Measurements from ENCODE around the gene IZUMO4.

IZUMO4 gene, protein sequence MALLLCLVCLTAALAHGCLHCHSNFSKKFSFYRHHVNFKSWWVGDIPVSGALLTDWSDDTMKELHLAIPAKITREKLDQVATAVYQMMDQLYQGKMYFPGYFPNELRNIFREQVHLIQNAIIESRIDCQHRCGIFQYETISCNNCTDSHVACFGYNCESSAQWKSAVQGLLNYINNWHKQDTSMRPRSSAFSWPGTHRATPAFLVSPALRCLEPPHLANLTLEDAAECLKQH

DNA sequence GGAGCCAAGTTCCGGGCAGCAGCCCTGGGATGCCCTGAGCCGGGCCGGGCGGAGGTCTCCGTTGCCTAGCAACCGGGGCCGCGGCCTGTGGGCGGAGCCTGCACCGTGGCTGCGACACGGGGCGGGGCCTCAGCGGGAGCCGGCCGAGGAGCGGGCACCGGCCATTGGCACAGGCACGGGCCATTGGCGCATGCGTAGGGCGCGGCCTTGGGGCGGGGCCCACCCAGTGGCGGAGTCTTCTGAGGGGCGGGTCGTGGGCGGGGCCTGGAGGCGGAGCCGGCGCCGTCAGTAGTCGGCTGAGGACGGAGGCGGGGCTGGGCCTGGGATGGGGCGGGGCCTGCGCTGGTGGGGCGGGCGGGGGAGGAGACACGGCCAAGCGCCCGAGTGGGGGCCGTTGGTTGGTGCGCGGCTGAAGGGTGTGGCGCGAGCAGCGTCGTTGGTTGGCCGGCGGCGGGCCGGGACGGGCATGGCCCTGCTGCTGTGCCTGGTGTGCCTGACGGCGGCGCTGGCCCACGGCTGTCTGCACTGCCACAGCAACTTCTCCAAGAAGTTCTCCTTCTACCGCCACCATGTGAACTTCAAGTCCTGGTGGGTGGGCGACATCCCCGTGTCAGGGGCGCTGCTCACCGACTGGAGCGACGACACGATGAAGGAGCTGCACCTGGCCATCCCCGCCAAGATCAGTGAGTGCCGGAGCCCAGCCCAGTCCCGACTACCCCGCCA, at the start of gene IZUMO4:
Gene IZUMO4 (plus strand): TSS at position 436 of the 723 bp plus-strand sequence. CDS start 31 bp downstream, at position 467.
- peak; percentile 100 for DNase-seq

DNA sequence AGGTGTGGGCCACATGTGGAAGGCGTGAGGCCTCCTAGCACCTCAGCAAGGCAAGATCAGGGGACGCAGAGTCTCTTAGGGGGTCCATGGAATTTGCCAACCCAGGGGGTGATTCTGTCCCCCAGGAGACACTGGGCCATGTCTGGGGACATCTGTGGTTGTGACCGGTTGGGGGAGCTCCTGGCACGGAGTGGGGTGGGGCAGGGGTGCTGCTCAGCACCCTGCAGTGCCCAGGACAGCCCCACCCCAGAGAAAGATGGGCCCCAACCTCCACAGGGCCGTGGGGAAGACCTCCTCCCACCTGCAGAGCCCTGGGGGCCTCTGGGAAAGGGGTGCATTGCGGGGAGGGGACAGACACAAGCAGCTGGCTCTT, 49.7 kb upstream of the IZUMO4 start:
- DNase-seq: no peak

DNA sequence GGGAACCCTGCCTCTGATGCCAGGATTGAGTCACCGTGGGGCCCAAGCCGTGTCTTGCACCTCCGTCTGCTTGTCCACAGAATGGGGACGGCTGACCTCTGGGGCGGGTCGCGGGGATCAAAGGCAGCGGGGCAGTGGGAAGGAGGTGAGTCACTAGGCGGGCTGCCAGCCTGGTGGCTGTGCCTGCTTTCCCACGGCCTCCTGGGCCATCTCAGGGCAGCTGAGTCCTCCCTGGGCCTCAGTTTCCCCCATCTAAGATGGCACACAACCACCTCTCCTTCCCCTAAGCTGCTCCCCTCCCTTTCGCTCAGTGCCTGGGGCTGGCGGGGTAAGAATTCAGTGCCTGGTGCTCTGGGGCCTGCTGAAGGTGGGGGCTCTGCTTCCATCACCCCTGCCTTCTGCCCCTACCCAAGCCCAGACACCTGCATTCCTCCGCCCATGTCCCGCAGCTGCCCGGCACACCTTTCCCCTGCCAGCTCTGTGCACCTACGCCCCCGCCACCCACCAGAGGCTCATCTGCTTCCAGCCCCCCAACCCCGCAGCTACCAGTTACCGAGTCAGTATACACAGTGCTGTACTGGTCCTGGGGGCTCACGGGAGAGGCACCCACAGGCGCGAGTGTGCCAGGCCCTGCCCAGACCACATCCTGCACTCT, 49.1 kb upstream of the IZUMO4 start:
- DNase-seq: peak; percentile 39

DNA sequence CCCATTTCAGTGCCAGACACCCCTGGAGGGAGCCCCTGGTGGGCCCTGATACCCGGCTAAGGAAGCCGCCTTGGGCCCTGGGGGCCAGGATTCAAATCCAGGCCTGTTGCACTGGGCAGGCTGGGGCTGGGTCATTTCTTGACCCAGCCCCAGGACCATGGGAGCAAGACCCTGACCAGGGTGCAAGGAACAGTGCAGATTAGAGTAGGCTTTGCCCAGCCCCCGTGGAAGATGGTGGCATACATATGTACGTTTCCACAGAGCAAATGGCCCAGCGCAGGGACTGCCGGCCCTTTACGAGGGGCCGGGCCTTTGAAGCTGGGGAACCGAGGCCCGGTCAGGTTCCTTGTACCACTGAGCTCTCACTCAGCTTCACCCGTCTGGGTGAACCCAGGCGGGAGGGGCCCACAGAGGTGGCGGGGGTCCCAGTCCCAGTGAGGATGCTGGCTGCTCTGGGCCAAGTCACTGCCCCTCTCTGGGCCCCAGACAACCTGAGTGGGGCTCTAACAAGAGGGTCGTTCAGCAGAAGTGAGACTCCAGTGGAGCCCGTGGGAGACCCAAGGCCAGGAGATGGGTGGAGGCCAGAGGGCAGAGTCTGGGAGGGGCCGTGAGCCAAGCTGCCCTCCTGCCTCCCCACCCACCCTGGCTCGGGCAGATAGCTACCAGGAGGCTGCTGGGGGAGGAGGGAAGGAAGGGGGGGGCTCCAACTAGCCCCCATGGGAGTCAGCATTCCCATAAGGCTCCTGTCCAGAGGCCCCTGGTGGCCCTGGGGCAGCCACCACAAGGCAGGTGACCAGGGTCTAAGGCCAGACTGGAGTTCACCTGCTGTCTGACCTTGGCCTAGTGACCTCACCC, 48.4 kb upstream of the IZUMO4 start:
- no peak for DNase-seq

DNA sequence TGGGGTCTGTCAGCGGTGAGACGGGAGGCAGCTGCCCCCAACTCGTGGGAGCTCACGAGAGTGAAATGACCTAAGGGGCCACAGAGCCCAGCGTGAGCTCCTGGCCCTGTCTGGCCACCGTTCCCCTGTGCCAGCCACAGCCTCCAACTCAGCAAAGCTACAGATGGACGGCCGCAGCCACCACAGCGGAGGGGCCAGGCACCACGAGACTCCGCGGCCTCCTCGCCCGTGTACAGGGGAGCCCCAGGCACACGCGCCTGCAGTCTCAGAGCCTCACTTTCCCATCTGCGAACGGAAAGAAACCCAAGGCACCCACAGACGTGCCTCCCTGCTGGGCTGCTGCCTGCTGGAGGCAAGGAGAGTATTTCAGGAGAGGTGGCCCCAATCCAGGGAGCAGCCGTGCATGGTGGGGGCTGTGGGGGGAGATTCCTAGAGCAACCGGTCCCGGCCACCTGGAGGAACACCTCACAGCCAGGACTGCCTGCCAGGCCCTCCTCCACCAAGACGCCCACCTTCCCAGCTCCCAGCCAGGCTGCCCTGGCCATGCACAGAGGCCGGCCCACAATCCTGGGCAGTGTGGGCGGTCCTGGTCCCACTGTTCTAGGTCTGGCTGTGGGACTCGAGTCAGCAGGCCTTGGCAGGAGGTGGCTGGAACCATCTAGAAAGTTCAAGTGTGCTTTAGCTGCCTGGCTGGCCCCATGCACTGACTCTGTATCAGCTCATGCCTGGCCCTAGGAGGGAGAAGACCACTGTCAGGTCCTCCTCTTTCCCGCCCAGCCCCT, 47.6 kb upstream of the IZUMO4 start:
- DNase-seq: no peak

DNA sequence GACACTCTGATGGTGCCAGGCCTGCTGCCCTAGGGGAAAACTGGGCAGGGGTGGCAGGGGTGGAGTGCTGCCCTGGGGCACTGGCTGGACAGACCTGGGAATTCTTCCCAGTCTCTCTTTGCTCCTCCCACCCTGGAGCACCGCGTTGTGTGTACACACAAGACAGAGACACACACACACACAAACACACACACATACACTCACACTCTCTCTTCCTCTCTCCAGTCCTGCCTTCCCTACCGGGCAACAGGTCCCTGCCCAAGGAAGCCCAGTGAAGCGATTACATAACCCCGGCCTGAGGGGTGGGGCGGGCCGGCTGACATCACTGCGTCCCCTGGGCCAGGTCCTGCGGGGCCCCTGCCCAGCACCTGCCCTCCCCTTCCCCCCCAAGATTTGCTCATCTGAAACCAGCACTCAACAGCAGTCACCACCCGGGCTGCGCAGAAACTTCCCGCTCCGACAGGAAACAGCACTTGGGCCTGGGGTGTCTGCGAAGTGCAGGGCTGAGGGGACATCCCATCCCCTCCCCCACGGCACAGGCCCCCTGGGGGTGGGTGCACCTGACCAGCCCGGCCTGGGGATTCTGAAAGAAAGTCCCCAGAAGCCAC, 46.9 kb upstream of the IZUMO4 start:
- DNase-seq: peak; percentile 70

DNA sequence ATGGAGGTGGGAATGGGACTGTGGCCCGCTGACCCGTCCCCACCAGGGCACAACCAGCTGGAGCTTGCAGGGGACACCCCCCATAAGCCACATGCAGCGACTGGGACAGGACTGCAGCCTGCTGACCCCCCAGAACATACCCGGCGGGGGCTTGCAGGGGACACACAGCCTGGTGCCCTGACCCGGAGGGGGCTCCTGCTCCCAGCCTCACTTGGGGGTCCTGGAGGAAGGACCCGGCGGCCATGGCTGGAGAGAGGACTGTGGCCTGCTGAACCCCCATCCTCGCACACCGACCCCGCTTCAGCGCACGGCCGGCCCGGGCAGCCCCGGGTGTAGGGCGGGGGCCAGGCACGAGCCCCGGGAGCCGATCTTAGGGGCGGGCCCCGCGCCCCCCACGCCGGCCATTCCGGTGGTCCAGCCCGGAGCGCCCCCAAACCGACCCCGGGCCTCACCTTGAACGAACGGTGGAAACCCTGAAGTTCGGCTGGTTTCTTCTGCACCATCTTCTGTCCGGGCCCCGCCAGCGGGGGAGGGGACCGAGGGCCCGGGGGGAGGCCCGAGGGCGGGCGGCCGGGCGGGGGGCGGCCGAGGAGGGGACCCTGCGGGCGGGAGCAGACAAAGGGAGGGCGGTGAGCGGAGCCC, 46.2 kb upstream of the IZUMO4 start:
- DNase-seq: no peak

DNA sequence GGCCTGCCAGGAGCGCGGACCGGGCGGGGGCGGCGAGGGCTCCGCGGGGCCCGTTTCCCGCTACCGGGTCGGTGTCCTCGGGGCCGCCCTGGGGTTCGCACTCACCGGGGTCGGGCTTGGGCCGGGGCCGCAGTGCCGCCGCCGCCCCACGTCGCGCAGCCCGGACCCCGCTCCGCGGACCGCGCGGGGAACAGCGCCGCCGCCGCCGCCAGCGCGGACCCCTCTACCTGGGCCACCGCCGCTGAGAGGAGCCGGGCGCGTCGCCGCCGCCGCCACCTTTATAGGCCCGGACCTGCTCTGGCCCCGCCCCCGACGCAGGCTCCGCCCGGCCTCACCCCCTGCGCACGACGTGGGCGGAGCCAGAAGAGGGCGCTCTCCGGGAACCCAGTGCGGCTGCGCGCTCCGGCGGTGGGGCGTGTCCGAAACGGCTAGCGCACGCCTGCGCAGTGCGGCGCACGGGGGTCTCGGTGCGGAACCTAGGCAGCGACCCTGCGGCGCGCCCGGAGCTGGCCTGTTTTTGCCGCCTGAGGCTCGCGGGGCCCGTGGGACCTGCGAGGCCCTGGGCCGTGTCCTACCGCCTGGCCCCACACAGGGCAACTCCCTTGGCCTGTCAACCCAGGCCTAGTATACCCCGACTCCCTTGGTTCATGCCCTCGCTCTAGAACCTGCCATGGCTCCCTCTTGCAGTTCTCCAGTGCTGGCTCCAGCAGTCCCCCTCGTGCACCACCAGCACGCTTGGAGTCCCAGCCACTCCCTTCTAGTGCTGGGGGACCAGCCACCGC, 45.5 kb upstream of the IZUMO4 start, which contains the start of gene MKNK2:
Gene MKNK2 (minus strand): TSS at position 254 of the 782 bp plus-strand sequence. CDS start 393 bp downstream, outside the sequence.
- DNase-seq: peak; percentile 96

DNA sequence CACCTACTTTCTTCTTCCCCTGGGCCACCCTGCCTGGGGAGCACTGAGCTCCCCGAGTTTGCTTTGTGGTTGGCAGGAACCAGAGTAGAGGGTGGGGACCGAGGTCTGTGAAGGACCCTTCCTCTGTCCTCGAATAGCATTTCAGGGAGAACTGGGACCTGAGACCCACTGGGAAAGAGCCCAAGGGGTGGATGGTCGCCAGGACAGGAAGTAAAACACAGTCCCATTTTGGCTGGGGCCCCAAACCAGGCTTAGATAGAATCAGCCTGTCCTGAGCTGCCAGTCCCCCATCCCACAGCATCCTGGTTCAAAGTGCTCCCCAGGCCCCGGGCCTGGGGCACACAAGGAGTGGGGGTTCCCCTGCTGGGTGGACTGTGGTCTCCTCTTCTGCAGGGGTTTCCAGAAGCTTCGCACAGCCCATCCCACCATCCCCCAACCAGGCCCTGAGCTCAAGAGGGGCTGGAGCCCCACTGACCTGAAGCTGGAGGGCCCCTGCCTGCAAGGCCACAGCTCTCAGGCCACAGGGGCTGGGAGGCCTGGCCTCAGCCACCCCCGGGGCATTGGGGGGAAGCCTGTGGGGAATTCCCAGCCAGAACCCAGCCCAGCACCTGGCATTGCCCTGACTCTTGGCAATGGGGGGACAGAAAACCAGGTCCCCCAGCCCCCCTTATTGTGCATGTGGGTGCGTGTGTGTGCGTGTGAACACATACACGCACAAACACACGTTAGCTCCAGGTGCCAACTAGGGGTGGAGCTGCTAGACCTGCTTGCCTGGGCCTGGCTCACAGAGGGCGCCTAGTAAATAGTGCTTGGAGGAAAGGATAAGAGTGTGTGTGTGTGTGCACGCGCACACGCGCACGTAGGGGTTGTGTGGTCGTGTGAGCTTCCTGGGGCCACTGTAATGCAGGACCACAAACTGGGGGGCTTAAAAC, 44.7 kb upstream of the IZUMO4 start:
- DNase-seq: peak; percentile 60

DNA sequence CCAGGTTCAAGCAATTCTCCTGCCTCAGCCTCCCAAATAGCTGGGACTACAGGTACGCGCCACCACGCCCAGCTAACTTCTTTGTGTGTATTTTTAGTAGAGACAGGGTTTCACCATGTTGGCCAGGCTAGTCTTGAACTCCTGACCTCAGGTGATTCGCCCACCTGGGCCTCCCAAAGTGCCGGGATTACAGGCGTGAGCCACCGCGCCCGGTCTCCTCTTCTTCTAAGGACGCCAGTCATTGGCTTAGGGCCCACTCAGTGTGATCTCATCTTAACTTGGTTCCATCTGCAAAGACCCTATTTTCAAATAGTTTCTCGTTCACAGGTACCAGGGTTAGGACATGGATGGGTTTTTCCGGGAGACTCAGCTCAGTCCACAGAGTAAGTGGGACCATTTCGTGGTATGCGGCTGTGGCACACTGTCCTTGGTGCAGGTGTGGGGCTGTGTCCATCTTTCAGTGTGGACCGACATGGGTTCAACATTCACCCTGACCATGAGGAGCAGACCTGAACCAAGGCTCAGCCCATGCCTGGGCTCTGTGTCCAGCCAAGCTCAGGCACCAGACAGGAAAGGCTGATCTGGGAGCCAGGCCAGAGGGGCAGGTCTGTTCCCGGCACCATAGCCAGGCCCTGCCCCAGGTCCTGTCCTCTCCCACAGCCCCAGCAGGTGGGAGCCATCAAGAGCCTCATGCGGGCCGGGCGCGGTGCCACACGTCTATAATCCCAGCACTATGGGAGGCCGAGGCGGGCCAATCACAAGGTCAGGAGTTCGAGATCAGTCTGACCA, 42.9 kb upstream of the IZUMO4 start:
- no peak for DNase-seq

DNA sequence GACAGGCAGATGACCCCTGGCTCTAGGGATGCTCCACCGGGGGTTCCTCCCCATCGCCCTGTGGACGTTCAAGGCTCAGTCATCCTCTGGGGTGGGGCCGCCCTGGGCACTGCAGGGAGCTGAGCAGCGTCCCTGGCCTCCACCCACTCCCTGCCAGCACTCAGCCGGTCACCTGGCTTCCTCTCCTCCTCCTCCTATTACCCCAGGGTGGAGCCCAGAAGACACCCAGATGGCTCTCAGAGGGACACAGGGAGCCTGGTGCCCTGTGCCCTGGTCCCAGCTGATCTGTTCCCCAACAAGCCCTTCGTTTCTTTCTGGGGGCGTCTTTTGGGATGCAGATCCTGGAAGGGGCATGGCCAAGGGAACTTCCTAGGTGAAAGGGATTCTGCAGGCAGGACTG, 42.0 kb upstream of the IZUMO4 start:
- no peak for DNase-seq

DNA sequence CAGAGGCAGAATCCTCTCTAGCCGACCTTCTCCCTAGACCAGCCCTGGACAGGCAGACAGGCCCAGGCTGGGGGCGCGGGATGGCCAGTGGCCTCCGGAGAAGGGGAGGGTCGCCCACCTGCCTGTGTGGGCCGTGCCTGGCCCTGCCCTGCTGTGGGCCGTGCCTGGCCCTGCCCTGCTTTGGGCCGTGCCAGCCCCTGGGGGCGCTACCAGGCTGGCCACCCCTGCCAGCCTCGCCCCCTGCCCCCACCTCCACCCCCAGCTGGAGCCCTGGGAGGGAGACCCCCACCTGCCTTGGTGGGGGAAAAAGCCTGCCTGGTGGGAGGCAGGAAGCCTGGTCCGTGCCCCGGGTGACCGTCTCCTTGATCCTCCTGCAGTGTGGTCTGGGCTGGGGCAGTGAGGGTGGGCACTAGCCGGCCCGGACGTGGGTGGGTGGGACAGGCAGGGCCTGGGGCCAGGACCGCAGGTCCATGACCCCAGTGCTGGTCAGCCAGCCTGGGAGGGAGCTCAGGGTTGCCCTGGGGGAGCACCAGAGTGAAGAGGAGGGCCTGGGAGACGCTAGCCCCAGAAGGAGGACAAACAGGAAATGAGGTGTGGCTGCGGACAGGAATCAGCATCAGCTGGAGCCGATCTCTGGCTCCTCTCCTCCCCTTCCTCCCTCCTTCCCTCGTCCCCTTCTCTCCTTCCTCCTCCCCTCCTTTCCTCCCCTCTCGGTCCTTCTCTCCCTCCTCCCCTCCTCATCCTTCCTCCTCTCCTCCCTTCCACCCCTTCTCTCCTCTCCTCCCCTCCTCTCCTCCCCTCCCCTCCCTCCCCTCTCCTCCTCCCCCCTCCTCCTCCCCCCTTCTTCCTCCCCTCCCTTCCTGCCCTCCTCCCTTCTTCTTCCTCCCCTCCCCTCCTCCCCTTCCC, 40.5 kb upstream of the IZUMO4 start:
- no peak for DNase-seq

DNA sequence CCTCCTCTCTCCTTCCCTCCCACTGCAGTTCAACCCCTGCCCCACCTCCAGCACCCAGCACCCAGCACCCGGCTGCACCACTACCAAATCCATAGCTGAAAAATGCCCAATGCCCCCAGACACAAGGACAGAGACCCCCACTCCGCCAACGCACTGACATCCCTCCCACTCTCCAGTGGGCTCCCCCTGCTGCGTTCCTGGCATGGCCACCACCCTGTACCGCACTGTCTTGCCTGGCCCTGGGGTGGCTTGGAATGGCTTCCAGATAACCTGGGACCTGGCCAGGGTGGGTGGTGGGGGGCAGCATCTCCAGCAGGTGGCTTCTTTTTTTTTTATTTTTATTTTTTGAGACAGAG, 39.9 kb upstream of the IZUMO4 start:
- no peak for DNase-seq

DNA sequence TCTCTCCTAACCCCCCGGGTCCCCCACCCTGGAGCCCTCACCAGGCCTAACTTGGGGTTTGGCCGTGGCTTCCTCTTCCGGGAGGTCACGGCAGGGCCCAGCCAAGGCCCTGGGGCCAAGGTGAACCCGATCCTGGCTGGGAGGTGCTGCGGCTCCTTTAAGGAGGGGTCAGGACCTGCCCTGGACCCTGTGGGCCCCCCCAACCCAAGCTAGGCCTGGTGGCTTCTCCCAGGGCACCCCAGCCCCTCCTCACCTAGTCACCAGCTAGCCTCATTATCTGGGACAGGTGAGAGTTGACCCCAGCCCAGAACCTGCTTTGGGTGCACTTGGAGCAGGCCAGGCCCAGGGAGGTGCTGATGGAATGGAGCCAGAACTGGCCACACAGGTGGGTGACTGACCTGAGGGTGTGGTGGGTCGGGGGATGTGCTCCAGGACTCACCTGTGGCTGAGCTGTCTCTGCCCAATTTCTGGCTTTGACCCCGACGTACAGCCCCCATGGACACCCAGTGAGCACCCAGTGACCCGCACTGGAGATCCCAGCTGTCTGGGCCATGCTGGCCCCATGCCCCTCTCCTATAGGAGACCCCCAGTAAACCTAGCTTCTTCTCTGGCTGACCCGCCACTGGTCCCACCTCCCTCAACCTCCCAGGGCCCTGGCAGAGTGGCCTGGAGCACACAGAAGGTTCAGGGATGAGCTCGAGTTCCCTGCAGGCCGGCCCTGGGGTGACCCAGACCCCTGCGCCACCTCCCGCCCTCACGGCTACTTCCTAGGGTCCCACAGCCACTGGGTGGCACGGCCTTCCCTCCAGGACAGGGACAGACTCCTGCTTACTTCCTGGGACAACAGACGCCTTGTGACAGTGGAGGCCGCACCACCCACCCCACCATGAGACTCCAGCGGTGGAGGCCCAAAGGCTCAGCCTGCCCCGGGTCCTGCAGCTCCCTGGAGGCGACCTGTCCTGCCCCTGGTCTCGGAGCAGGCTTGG, 38.9 kb upstream of the IZUMO4 start:
- DNase-seq: no peak

DNA sequence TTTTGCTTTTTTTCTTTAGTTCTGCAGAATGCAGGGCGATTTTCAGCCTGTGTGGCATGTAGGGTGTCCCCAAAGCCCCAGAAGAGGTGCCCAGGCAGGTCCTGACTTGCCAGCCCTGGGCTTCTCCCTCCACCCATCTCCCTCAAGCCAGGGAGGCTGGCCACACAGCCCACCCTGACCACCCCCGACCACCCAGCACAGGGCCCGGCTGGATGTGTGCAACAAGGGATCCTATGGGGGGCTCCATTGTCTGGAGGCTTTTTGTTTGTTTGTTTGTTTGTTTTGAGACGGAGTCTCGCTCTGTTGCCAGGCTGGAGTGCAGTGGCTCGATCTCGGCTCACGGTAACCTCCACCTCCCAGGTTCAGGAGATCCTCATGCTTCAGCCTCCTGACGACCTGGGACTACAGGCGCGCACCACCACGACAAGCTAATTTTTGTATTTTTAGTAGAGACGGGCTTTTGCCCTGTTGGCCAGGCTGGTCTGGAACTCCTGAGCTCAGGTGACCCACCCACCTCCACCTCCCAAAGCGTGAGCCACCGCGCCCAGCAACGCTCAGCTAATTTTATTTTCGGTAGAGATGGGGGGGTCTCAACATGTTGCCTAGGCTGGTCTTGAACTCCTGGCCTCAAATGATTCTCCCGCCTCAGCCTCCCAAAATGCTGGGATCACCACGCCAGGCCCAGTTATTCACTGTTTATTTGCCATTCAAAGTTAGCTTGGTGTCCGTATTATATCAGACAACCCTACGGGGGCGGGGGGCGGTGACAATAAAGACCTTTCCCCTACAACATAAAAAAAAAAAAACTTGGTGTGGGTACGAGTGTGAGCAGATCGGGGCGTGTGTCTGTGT, 37.9 kb upstream of the IZUMO4 start:
- DNase-seq: no peak

Measured in activated CD4-positive, alpha-beta T cell treated with anti-CD3 and anti-CD28 coated beads for 48 hours (primary cell).